OCI-LY7 (cell line): Measurements from ENCODE around the gene NUDT3.

Experiments used
- EZH2phosphoT487 ChIP-seq: fragments of 200-600 bp; sonication (generic); IDR thresholded peaks from 2 replicates; pipeline ENCODE4 v1.6.1; 2018; ENCODE audit warnings: low read depth, borderline replicate concordance, mild to moderate bottlenecking, mixed run types, antibody characterized with exemption, low read length, moderate library complexity, mixed read lengths
- TF ChIP-seq, protein P1 (sequence below): fragments of 200-600 bp; sonication (generic); conservative IDR thresholded peaks from 2 replicates; pipeline ENCODE4 v1.5.1; 2014; ENCODE audit warnings: mild to moderate bottlenecking, antibody characterized with exemption, low read length, moderate library complexity, mixed read lengths

DNA sequence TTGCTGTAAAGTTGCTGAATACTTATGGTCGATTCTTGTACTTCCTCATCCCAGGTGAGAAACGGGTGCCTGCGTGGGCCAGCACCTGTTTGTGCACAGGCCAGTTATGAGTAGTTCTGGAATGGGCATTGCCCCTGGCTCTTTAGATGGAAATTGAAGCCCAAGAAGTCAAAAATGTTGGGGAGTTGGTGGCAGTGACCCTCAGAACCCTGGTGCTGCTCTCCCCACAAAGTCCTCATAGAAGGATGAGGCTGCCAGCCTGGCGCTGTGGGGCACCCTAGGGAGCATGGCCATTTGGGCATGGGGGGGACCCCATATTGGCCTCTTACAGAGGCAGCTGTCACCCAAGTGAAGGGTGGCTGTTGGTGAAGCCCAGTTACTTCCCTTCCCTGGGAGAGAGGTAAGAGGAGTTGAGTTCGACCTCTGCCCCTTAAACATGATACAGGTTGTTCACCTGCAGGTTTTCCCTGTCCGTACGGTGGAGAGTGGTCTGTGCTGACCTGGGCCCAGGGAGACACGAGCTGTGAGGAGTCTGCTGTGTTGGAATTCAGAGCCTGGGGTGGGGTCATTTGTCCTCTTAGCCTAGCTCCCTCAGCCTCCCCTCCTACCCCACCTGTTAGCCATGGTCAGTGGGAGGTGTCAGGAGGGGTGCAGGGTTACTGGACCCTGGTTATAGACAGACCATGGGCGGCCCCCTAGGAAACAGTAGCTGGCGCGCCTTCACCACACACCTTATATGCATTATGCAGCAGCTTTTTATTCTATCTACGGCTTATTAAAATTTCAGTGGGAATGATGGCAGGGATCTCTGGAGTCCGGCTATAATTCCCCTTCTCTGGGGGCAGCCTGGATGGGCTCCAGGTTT, 150.9 kb downstream of the NUDT3 start:
- TF ChIP-seq, protein P1, sequence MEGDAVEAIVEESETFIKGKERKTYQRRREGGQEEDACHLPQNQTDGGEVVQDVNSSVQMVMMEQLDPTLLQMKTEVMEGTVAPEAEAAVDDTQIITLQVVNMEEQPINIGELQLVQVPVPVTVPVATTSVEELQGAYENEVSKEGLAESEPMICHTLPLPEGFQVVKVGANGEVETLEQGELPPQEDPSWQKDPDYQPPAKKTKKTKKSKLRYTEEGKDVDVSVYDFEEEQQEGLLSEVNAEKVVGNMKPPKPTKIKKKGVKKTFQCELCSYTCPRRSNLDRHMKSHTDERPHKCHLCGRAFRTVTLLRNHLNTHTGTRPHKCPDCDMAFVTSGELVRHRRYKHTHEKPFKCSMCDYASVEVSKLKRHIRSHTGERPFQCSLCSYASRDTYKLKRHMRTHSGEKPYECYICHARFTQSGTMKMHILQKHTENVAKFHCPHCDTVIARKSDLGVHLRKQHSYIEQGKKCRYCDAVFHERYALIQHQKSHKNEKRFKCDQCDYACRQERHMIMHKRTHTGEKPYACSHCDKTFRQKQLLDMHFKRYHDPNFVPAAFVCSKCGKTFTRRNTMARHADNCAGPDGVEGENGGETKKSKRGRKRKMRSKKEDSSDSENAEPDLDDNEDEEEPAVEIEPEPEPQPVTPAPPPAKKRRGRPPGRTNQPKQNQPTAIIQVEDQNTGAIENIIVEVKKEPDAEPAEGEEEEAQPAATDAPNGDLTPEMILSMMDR: no peak
- no peak for TF ChIP-seq EZH2phosphoT487
